Tibial artery (tissue), 4 donors: Measurements from ENCODE around the gene GLRA1.

ENCODE experiments used
- DNase-seq, 2 donors: peaks; one replicate each; pipeline ENCODE4 v3.0.0-alpha.2; 2019
- H3K27ac ChIP-seq, 2 donors: fragments of 200-600 bp; sonication (generic) in 1 of 2; 1 replicate in 1 of 2; 2 replicates in 1 of 2; pipeline ENCODE4 v1.5.1; 2018 to 2019; ENCODE audit warnings: mild to moderate bottlenecking in 1 of 2
- H3K27me3 ChIP-seq, 2 donors: fragments of 200-600 bp; sonication (generic) in 1 of 2; one replicate each; pipeline versions ENCODE4 v1.5.1 to v1.6.0; 2016 to 2019
- H3K36me3 ChIP-seq, 3 donors: fragments of 200-600 bp; sonication (generic) in 2 of 3; one replicate each; pipeline ENCODE4 v1.5.1; 2016 to 2019; ENCODE audit warnings: mild to moderate bottlenecking in 2 of 3
- H3K4me1 ChIP-seq, 4 donors: fragments of 200-600 bp; sonication (generic) in 2 of 4; 1 replicate in 3 of 4; 2 replicates in 1 of 4; pipeline ENCODE4 v1.5.1; 2016 to 2019
- H3K4me3 ChIP-seq, 2 donors: fragments of 200-600 bp; sonication (generic) in 1 of 2; 1 replicate in 1 of 2; 2 replicates in 1 of 2; pipeline ENCODE4 v1.5.1; 2018 to 2019; ENCODE audit warnings: mild to moderate bottlenecking in 2 of 2
- H3K9me3 ChIP-seq, 3 donors: fragments of 200-600 bp; sonication (generic) in 1 of 3; one replicate each; pipeline ENCODE4 v1.5.1; 2016 to 2019
- intact Hi-C: fragments of 100-400 bp; cut with DNase I; formaldehyde crosslinking; loops from one replicate; pipeline ENCODE4 v1.15.0; 2023; ENCODE audit warnings: low total_unique reads
- TF ChIP-seq, protein P1 (sequence below), 2 experiments: fragments of 200-600 bp in 1 of 2; fragments of 450-650 bp in 1 of 2; IDR thresholded peaks; one replicate each; pipeline ENCODE4 v1.5.1; 2017 to 2019; ENCODE audit warnings: antibody characterized with exemption in 2 of 2, mild to moderate bottlenecking in 1 of 2, moderate library complexity in 1 of 2

GLRA1 gene

DNA sequence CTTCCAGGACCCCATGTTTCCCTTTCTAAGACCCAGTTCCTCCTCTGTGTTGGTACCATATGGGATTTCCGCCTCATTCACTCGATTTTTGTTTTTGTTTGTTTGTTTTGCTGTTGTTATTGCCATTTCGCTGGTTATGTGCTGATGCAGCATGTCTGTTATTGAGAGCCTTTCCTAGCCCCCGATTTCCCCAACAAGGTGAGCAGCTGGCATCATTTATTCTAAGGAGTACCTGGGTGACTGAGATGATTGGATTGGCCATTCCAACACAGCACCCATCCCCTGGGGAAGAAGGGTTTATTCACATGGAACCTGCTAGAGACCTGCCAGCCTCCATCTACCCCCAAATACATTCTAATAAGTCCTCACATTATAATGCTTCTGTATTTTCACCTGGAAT lies 2.7 kb downstream of the GLRA1 start:
- H3K27ac ChIP-seq = no peak overlapping the region
- no peak for DNase-seq
- H3K27me3 ChIP-seq = peaks cover 0 to 23% of the 10 kb centered on the region in 2 donors
- H3K4me3 ChIP-seq = no peak overlapping the region
- H3K9me3 ChIP-seq = no peaks in the 10 kb centered on the region
- intact Hi-C loops = no loop called here
- TF ChIP-seq, protein P1, sequence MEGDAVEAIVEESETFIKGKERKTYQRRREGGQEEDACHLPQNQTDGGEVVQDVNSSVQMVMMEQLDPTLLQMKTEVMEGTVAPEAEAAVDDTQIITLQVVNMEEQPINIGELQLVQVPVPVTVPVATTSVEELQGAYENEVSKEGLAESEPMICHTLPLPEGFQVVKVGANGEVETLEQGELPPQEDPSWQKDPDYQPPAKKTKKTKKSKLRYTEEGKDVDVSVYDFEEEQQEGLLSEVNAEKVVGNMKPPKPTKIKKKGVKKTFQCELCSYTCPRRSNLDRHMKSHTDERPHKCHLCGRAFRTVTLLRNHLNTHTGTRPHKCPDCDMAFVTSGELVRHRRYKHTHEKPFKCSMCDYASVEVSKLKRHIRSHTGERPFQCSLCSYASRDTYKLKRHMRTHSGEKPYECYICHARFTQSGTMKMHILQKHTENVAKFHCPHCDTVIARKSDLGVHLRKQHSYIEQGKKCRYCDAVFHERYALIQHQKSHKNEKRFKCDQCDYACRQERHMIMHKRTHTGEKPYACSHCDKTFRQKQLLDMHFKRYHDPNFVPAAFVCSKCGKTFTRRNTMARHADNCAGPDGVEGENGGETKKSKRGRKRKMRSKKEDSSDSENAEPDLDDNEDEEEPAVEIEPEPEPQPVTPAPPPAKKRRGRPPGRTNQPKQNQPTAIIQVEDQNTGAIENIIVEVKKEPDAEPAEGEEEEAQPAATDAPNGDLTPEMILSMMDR (IDR thresholded peaks at IDR 0.05) = no peak
- no peaks in the 10 kb centered on the region for H3K36me3 ChIP-seq
- no peaks in the 10 kb centered on the region for H3K4me1 ChIP-seq

DNA sequence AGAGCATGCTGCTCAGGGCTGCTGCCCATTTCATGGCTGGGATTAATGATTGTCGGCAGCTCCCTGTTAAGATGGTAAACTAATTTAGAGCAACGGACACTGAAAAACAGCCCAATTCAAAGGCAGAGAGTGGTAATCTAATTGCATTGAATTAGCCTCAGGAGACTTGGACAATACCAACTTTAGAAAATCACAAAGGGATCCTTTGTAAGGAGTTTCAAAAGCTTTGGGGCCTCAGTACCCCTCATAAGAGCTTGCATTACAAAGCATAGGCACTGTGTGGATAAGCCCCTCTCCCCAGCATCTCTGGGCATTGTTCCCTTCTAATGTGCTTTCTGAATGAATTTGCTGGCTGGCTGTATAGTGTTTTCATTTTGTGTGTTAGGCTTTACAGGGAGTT lies 6.7 kb downstream of the GLRA1 start:
- no peak for DNase-seq
- intact Hi-C loops = no loop called here
- Histone ChIP-seq H3K27me3 (no peaks in the 10 kb centered on the region), H3K4me1 (peaks cover 0 to under 1% (median 0%) of the 10 kb centered on the region in 4 donors), H3K4me3 (no peak overlapping the region), H3K9me3 (no peaks in the 10 kb centered on the region), H3K36me3 (no peaks in the 10 kb centered on the region), H3K27ac (no peak overlapping the region)
- TF ChIP-seq, protein P1 (IDR thresholded peaks at IDR 0.05) = no peak

DNA sequence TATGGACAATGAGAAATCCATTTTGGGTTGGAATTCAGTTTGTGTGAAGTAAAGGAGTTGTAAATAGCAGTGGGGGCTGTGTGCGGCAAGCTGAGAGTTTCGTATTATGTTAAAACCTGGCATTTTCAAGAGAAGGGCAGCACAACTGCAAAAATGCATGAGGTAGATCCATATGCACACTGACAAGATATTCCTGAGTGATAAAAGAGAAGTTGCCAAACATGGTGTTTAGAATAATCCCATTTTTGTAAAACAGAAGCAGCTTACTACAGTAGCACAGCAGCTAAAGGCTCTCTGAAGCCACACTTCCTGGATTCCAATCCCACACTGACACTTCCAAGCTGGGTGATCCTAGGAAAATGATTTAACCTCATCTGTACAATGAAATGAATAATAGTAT lies 11.2 kb downstream of the GLRA1 start:
- DNase-seq = no peak
- H3K4me1 ChIP-seq = peaks cover 0 to 40% (median 4%) of the 10 kb centered on the region in 4 donors
- no peaks in the 10 kb centered on the region for H3K9me3 ChIP-seq
- H3K27ac ChIP-seq = no peak overlapping the region
- TF ChIP-seq, protein P1 (IDR thresholded peaks at IDR 0.05) = no peak
- no peaks in the 10 kb centered on the region for H3K27me3 ChIP-seq
- intact Hi-C loops = no loop called here
- H3K36me3 ChIP-seq = no peaks in the 10 kb centered on the region
- H3K4me3 ChIP-seq = no peak overlapping the region

DNA sequence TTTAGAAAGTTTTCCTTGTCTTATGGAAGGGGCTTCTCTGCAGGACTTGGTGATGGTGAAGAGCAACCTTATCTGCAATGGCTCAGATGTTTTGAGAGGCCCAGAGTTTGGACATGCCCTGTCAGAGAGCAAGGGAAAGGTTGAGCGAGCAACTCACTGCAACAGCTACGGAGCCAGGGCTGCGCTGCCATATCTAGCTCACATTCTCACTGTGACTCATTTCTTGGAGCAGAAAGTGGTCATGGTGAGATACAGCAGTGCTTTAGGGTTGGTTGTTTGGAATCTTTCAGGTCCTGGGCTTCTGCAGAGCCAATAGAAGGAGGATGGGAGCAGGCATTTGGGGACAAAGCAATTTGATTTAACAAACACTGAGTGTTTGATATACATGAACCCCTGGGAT lies 12.3 kb downstream of the GLRA1 start:
- no peaks in the 10 kb centered on the region for H3K36me3 ChIP-seq
- intact Hi-C loops = no loop called here
- no peak overlapping the region for H3K4me3 ChIP-seq
- H3K9me3 ChIP-seq = no peaks in the 10 kb centered on the region
- H3K4me1 ChIP-seq = peaks cover 0 to 40% (median 4%) of the 10 kb centered on the region in 4 donors
- H3K27ac ChIP-seq = peak overlapping the region in 1 of 2 donors; percentile 36
- TF ChIP-seq, protein P1 (IDR thresholded peaks at IDR 0.05) = no peak
- no peaks in the 10 kb centered on the region for H3K27me3 ChIP-seq
- no peak for DNase-seq

DNA sequence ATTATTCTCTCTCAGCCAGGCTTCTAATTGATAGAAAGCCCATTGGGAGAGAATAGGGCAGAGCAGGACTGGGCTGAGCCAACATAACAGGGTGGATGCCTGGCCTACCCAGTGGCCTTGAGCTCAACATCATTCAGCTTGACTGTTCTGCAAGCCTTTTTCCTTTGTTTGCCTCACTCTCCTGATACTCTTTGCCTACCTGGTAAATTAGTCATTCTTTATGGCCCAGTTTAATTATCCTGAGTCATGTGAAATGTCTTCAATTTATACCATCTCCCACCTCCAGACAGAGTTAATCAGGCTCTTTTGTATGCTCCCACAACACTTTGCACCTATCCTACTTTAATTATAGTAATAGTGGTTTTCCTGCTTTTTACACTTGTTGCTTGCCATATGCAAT lies 13.6 kb downstream of the GLRA1 start:
- intact Hi-C loops = no loop called here
- H3K9me3 ChIP-seq = no peaks in the 10 kb centered on the region
- peak overlapping the region in 1 of 2 donors; percentile 25 for H3K27ac ChIP-seq
- no peak overlapping the region for H3K4me3 ChIP-seq
- no peak for DNase-seq
- TF ChIP-seq, protein P1 (IDR thresholded peaks at IDR 0.05) = no peak
- peaks cover 0 to 51% (median 8%) of the 10 kb centered on the region in 4 donors for H3K4me1 ChIP-seq
- no peaks in the 10 kb centered on the region for H3K36me3 ChIP-seq
- no peaks in the 10 kb centered on the region for H3K27me3 ChIP-seq

DNA sequence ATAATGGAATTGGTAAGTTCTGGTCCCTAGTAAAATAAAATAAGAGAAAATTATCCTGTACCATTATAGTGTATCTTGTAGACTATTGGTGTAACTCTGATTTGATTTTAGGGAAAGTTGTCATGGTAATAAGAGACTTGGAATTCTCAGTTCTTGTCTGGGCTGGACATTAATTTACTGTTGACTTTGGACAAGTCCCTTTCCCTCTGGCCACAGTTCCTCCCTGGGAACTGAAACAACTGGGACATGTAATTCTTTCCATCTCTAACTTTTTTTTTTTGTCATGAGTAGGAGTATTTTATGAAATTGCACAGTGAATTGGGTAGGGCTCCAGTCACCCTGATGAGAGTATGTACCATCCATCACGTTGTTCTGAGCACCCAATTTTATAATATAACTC lies 15.0 kb downstream of the GLRA1 start:
- Histone ChIP-seq H3K4me3 (no peak overlapping the region), H3K36me3 (no peaks in the 10 kb centered on the region), H3K27ac (no peak overlapping the region), H3K9me3 (no peaks in the 10 kb centered on the region), H3K27me3 (no peaks in the 10 kb centered on the region), H3K4me1 (peaks cover 0 to 65% (median 21%) of the 10 kb centered on the region in 4 donors)
- DNase-seq = no peak
- TF ChIP-seq, protein P1 (IDR thresholded peaks at IDR 0.05) = no peak
- intact Hi-C loops = no loop called here
